Stimulated activated CD8-positive, alpha-beta memory T cell treated with anti-CD3 and anti-CD28 coated beads, Interleukin-7, amount 100 ng/mL, for 24 hours (primary cell): ENCODE results near the gene SEMA5B.

Source experiments
- DNase-seq: peaks from one replicate; pipeline ENCODE4 v3.0.0-alpha.2; 2020; ENCODE audit warnings: low read depth

The SEMA5B gene

GRCh38 chr3:122943828-122944190, 83.8 kb downstream of the SEMA5B start:
- DNase-seq: no peak

GRCh38 chr3:122942937-122943827, 84.4 kb downstream of the SEMA5B start:
- DNase-seq: no peak

GRCh38 chr3:122942239-122942638, 85.3 kb downstream of the SEMA5B start:
- DNase-seq: no peak

GRCh38 chr3:122941228-122942206, 86.0 kb downstream of the SEMA5B start:
- DNase-seq: no peak

GRCh38 chr3:122940628-122941086, 86.9 kb downstream of the SEMA5B start:
- no peak for DNase-seq

DNA sequence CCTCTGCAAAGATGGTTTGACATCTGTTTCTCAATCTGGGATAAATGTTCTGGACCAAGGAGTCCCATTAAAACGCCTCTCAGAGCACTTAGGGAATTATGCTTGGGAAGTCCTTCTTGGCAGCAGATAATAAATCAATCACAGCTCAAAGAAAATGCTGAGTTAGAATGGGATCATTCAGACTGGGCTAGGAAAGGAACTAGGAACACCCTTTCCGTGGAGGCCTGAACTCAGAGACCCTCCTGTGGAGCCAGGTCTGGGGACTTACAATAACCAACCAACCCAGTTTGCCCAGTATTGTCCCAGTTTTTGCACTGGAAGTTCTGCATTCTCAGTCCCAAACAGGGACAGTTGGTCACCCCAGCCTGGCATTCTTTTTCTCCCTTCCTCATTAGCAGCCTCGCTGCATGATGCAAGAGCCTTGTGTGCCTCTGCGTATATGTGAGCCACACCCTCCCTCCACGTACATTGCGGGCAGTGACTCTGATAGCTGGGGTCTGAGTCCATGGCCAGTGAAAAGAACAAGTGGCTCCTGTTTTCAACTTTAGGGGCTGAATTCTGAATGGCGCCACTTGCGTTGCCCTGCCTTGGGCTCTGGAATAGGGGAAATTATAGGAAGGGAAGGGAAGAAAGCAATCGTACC, 88.7 kb downstream of the SEMA5B start:
- no peak for DNase-seq

- DNase-seq: no peak
Observed at GRCh38 chr3:122937745-122938144, 89.8 kb downstream of the SEMA5B start.

GRCh38 chr3:122936986-122937385, 90.6 kb downstream of the SEMA5B start:
- no peak for DNase-seq

GRCh38 chr3:122936335-122936734, 91.2 kb downstream of the SEMA5B start:
- no peak for DNase-seq

GRCh38 chr3:122934251-122934650, 93.3 kb downstream of the SEMA5B start:
- DNase-seq: no peak

GRCh38 chr3:122932251-122932967, 95.2 kb downstream of the SEMA5B start:
- no peak for DNase-seq

DNA sequence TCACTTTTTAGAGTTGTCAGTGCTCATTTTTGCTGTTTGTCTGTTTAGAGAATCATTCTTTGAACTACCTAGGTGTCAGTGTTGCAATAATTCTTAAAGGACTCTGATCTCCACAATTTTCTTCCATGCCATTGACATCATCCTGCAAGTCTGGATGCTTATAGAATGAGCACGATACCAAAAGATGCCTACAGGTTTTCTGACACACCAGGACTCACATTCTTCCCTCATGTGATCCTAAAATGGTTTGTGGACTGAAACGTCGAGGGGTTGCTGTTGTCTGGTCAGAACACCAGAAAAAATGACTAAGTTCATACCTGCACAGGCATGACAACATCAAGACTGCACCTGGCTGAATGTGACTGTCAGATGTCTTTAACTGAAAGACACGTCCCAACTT, 95.9 kb downstream of the SEMA5B start:
- no peak for DNase-seq

DNA sequence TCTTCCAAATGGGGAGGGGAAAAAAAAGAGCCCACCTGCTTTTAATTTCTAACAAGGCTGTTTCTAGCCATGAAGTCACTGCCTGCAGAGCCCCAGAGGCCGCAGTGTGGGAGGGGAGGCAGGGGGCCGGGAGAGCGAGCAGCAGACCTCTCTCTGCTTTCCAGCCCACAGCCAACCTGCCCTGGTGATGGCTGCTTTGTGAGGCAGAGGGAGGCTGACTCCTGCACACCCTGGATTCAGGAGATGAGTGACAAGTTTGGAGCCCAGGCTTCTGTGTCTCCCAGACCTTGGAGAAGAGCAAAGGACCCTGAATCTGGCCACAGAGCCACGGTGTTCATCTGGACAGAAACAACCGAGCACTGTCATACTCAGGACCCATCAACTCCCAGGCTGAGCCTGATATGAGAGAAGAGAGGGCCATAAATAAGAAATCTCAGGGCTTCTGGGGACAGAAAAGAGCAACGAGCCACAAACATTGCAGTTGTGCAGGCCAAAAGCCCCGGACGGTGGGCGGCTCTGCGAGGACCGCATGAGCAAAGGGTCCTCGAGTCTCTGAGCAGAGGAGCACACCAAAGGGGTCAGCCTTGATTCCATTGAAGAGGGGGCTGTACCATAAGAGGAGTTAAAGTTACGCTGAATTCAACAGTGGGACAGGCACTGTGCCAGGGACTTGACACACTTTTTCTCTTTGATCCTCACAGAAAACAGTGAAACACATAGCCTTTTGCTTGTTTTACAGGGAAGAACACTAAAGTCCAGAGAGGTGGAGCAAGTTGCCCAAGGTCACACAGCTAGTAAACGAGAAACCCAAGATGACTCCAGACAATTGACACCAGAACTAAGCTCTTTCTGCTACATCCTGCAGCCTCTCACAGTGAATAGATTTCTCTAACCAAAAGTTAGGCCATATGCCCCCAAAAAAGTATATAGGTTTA, 97.2 kb downstream of the SEMA5B start:
- DNase-seq: no peak

GRCh38 chr3:122929188-122930062, 98.1 kb downstream of the SEMA5B start:
- no peak for DNase-seq

DNA sequence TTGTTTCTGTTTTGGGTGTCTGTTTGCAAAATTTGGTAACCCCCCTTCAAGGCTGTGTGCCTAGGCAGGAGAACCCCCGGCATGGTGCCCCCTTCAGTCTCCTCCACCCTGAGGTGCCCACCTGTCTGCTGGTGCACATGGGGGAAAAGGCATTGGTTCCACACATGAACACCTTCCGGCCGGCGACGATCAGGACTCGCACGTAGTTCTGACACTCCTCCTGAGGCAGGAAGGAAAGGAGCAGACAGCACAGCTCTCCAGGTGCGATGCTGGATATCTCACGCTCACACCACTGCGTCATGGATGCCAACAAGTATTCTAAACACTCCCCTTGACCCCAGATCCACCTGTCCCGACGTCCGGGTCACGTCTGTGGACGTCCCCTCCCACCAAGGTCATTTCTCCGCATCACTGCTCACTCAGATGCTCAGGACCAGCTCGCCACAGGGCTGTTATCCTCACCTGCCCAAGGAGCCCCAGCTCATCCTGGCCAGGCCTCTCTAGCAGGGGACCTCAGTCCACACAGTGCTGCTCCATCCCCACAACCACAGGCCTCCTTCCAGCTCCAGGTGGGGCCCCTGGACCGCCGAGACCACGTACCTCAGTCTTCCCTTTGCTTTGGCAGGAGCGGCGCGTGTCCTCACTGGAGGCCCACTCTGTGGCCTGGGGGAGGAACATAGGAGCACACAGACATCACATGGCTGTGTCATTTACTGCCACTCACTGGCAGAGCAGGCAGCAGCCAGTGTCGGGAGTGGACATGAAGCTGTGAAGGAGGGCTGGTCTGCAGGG, 99.0 kb downstream of the SEMA5B start:
- no peak for DNase-seq

DNA sequence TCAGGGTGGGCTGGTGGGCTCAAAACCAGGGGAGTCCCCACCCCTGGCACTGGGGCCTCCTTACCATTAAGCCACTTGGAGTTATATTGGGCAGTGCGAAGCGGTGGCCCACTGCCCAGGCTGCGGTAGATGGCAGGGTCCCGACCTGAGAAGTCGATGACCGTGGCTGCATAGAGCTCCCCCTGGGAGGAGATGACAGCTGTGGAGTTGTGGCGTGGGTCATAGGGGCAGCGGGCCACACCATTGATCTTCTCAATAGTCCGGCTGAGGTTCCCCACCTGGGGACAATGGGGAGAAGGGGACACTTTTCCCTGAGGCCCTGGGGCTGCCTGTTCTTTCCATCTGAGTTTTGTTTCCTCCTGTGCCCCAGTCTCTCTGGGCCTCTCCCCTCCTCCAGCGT, 99.8 kb downstream of the SEMA5B start:
- no peak for DNase-seq

GRCh38 chr3:122926811-122927210, 100.8 kb downstream of the SEMA5B start:
- DNase-seq: no peak

- no peak for DNase-seq
Observed at GRCh38 chr3:122926322-122926721, 101.2 kb downstream of the SEMA5B start.

GRCh38 chr3:122925756-122926155, 101.8 kb downstream of the SEMA5B start:
- DNase-seq: no peak
